ENCODE data around the gene MEMO1. TPM values are rescaled to one million over a fixed set of nuclear protein-coding genes. Genes with fewer than 3 reads are reported as not detected.

MEMO1 gene
- total and polyA plus RNA-seq, 2 of the 4 experiments (the other 2 are of a cell fraction) = 23.7 to 49.7 TPM

GRCh38 chr2:31865215-31865614, 145.6 kb downstream of the MEMO1 start:
- ChIA-PET POLR2A (ENCODE audit: unreplicated experiment) (no interaction called here), CTCF (interaction anchor here (0.6 kb wide), 1 partner anchor 17 kb away, joined by 5 read pairs; no protein-coding TSS in a partner anchor)
- Histone ChIP-seq H3K4me2 (ENCODE audit: low read depth, low read length) (no peak overlapping the region), H3K18ac (ENCODE audit: low read depth, low read length) (no peak overlapping the region), H3K27me3 (ENCODE audit: control insufficient read depth, insufficient read depth, low read length) (no peaks in the 10 kb centered on the region), H3K4ac (ENCODE audit: low read depth, low read length) (no peak overlapping the region), H3K56ac (ENCODE audit: extremely low read depth, insufficient read depth, low read length) (no peak overlapping the region), H3K9me1 (ENCODE audit: insufficient read depth, low read length) (no peaks in the 10 kb centered on the region), H3K14ac (replicated peaks; ENCODE audit: low read depth, low read length) (no peak overlapping the region), H4K8ac (ENCODE audit: low read depth in 2 of 2, low read length in 2 of 2) (no peak overlapping the region), H3K23ac (ENCODE audit: low read depth, low read length) (no peak overlapping the region), H2BK15ac (ENCODE audit: low read depth, low read length) (no peak overlapping the region), H3K4me1 (ENCODE audit: control insufficient read depth, insufficient read depth, low read length) (no peaks in the 10 kb centered on the region), H3K27ac (ENCODE audit: insufficient read depth, low read length) (no peak overlapping the region), H4K5ac (ENCODE audit: low read depth, low read length) (no peak overlapping the region), H4K91ac (ENCODE audit: insufficient read depth, low read depth, low read length) (no peak overlapping the region), H3K9ac (ENCODE audit: low read depth, low read length) (no peak overlapping the region), H2BK20ac (ENCODE audit: low read depth, low read length) (no peak overlapping the region), H2AFZ (replicated peaks; ENCODE audit: low read length, poor library complexity) (no peak overlapping the region), H3K36me3 (ENCODE audit: control insufficient read depth, insufficient read depth, low read length) (no peaks in the 10 kb centered on the region), H3K79me1 (ENCODE audit: low read depth in 1 of 2, low read length in 2 of 2) (no peaks in the 10 kb centered on the region; a peak in 1 of 4 replicates), H2AK9ac (replicated peaks; ENCODE audit: low read depth, low read length, poor library complexity) (no peak overlapping the region), H2BK120ac (ENCODE audit: low read depth, low read length) (no peak overlapping the region), H3K4me3 (ENCODE audit: insufficient read depth, low read depth, low read length) (no peak overlapping the region), H2AK5ac (ENCODE audit: low read depth, low read length) (no peak overlapping the region), H3K9me3 (ENCODE audit: control insufficient read depth, insufficient read depth, low read length) (no peaks in the 10 kb centered on the region), H2BK5ac (ENCODE audit: low read depth, low read length, poor library complexity, severe bottlenecking) (no peak overlapping the region), H4K20me1 (ENCODE audit: insufficient read depth, low read length) (no peaks in the 10 kb centered on the region)
- BruUV-seq (replicated peaks) = no TSS peak
- dilution Hi-C loops (cut with HindIII; ENCODE audit: low sequenced_read_pairs, unreplicated experiment) (no loop called here), intact Hi-C loops (cut with micrococcal nuclease) (no loop called here), in situ Hi-C loops (cut with MboI; ENCODE audit: low sequenced_read_pairs) (no loop called here)
- no peak for TF ChIP-seq MXI1 (IDR thresholded peaks at IDR 0.05; ENCODE audit: borderline replicate concordance, low read depth, low read length)
- no peak for TF ChIP-seq ELK1 (IDR thresholded peaks at IDR 0.05; ENCODE audit: borderline replicate concordance, low read depth, low read length)
- no peak for TF ChIP-seq MAZ (IDR thresholded peaks at IDR 0.05; ENCODE audit: borderline replicate concordance, low read depth, low read length)
- DNase-seq = no peak
- no peak for ATAC-seq (ENCODE audit: low read depth)

Measured in IMR-90 (cell line).